Smooth muscle cell (in vitro differentiated cells): ENCODE data around the gene SUGCT. TPM values are rescaled to one million over a fixed set of nuclear protein-coding genes. Genes with fewer than 3 reads are reported as not detected.

Source experiments
- DNase-seq: peaks from one replicate; lab custom pipeline; 2025; ENCODE audit not compliant: unreplicated experiment; lab: John Stamatoyannopoulos, UW
- H2AFZ ChIP-seq: fragments of 200-600 bp; sonication (generic); 2 replicates; pipeline ENCODE4 v1.6.0; 2016; ENCODE audit warnings: antibody characterized with exemption, low read depth, mild to moderate bottlenecking
- H3F3A ChIP-seq: fragments of 200-600 bp; sonication (generic); 2 replicates; pipeline ENCODE4 v1.6.0; 2017; ENCODE audit warnings: antibody characterized with exemption, low read depth
- H3K27ac ChIP-seq: fragments of 200-600 bp; sonication (generic); 2 replicates; pipeline ENCODE4 v1.5.1; 2016; ENCODE audit warnings: low read depth, mild to moderate bottlenecking
- H3K27me3 ChIP-seq: fragments of 200-600 bp; sonication (generic); 2 replicates; pipeline ENCODE4 v1.6.1; 2016; ENCODE audit warnings: low read depth, mild to moderate bottlenecking
- H3K36me3 ChIP-seq: fragments of 200-600 bp; sonication (generic); 2 replicates; pipeline ENCODE4 v1.5.1; 2016; ENCODE audit warnings: low read depth
- H3K4me1 ChIP-seq: fragments of 200-600 bp; sonication (generic); 2 replicates; pipeline ENCODE4 v1.5.1; 2016; ENCODE audit warnings: low read depth
- H3K4me2 ChIP-seq: fragments of 200-600 bp; sonication (generic); 2 replicates; pipeline ENCODE4 v1.6.0; 2016; ENCODE audit warnings: mild to moderate bottlenecking
- H3K4me3 ChIP-seq: fragments of 200-600 bp; sonication (generic); 2 replicates; pipeline ENCODE4 v1.5.1; 2016; ENCODE audit warnings: mild to moderate bottlenecking
- H3K79me2 ChIP-seq: fragments of 200-600 bp; sonication (generic); 2 replicates; pipeline ENCODE4 v1.6.0; 2016; ENCODE audit warnings: low read depth, mild to moderate bottlenecking
- H3K9ac ChIP-seq: fragments of 200-600 bp; sonication (generic); 2 replicates; pipeline ENCODE4 v1.6.0; 2016; ENCODE audit warnings: low read depth
- H3K9me3 ChIP-seq: fragments of 200-600 bp; sonication (generic); replicated peaks from 2 replicates; pipeline ENCODE4 v1.5.1; 2016; ENCODE audit warnings: low read depth
- H4K20me1 ChIP-seq: fragments of 200-600 bp; sonication (generic); 2 replicates; pipeline ENCODE4 v1.6.0; 2016; ENCODE audit warnings: low read depth
- CTCF ChIP-seq: fragments of 200-600 bp; sonication (generic); IDR thresholded peaks from 2 replicates; pipeline ENCODE4 v1.5.1; 2017; ENCODE audit warnings: borderline replicate concordance, mild to moderate bottlenecking, antibody characterized with exemption; ENCODE audit not compliant: insufficient read depth, poor library complexity, severe bottlenecking
- WGBS: methylation state at CpG from one replicate; pipeline ENCODE4 v1.1.7; 2016; ENCODE audit warnings: low lambda C conversion rate; 5-methylcytosine and 5-hydroxymethylcytosine counted together
- polyA plus RNA-seq: library from polyadenylated mRNA; unstranded; fragments of >200 nt; fragmentation: Nextera tagmentation; extraction: Ambion mirVana; gene quantifications from 2 replicates; pipeline ENCODE4 v1.2.1, GENCODE V29; 2016
- total RNA-seq: library from RNA; depleted of rRNA; stranded (reverse); fragments of >200 nt; gene quantifications from 2 replicates; pipeline ENCODE4 v1.2.3, GENCODE V29; 2014

Gene SUGCT
- total and polyA plus RNA-seq, 2 experiments from 2014 or later: 16.9 to 65.8 TPM

- Histone ChIP-seq H3K27me3 (no peaks in the 10 kb centered on the region), H3K27ac (no peak overlapping the region), H3K79me2 (no peaks in the 10 kb centered on the region), H4K20me1 (no peaks in the 10 kb centered on the region), H2AFZ (no peak overlapping the region), H3K9me3 (no peaks in the 10 kb centered on the region), H3K36me3 (no peaks in the 10 kb centered on the region), H3F3A (peaks cover 4% of the 10 kb centered on the region), H3K4me3 (no peak overlapping the region), H3K9ac (no peak overlapping the region), H3K4me1 (no peaks in the 10 kb centered on the region), H3K4me2 (no peak overlapping the region)
- DNase-seq: no peak
- TF ChIP-seq CTCF: no peak
- 95% methylated on average over 1 of the region's 1 CpG for WGBS
Observed at GRCh38 chr7:40401406-40401805, 266.6 kb downstream of the SUGCT start.

- Histone ChIP-seq H3K27me3 (no peaks in the 10 kb centered on the region), H3K36me3 (no peaks in the 10 kb centered on the region), H3K4me1 (no peaks in the 10 kb centered on the region), H3K4me3 (no peak overlapping the region), H3K9me3 (no peaks in the 10 kb centered on the region), H3K9ac (no peak overlapping the region), H3F3A (no peaks in the 10 kb centered on the region), H4K20me1 (no peaks in the 10 kb centered on the region), H3K27ac (no peak overlapping the region), H3K79me2 (no peaks in the 10 kb centered on the region), H2AFZ (no peak overlapping the region), H3K4me2 (no peak overlapping the region)
- DNase-seq: no peak
- TF ChIP-seq CTCF: no peak
- 72% methylated on average over 5 of the region's 5 CpGs for WGBS
Observed at GRCh38 chr7:40402661-40403060, 267.9 kb downstream of the SUGCT start.

- H3K9ac ChIP-seq: no peak overlapping the region
- no peaks in the 10 kb centered on the region for H3K27me3 ChIP-seq
- no peak for TF ChIP-seq CTCF
- H3K36me3 ChIP-seq: no peaks in the 10 kb centered on the region
- no peaks in the 10 kb centered on the region for H3K4me1 ChIP-seq
- H4K20me1 ChIP-seq: no peaks in the 10 kb centered on the region
- H3F3A ChIP-seq: no peaks in the 10 kb centered on the region
- no peak overlapping the region for H3K27ac ChIP-seq
- H3K4me2 ChIP-seq: no peak overlapping the region
- no peak for DNase-seq
- 85% methylated on average over 3 of the region's 3 CpGs for whole genome bisulfite sequencing
- no peaks in the 10 kb centered on the region for H3K9me3 ChIP-seq
- no peak overlapping the region for H2AFZ ChIP-seq
- H3K79me2 ChIP-seq: no peaks in the 10 kb centered on the region
- no peak overlapping the region for H3K4me3 ChIP-seq
Observed at GRCh38 chr7:40403703-40404476, 269.1 kb downstream of the SUGCT start.

GRCh38 chr7:40405991-40406390, 271.2 kb downstream of the SUGCT start:
- TF ChIP-seq CTCF: no peak

More at GRCh38 chr7:40405991-40406390, 271.2 kb downstream of the SUGCT start:
- Histone ChIP-seq H3K79me2 (no peaks in the 10 kb centered on the region), H3K9ac (no peak overlapping the region), H3K36me3 (no peaks in the 10 kb centered on the region), H3K9me3 (no peaks in the 10 kb centered on the region), H3K27me3 (no peaks in the 10 kb centered on the region), H3K4me1 (no peaks in the 10 kb centered on the region), H3F3A (no peaks in the 10 kb centered on the region), H3K27ac (no peak overlapping the region), H4K20me1 (no peaks in the 10 kb centered on the region), H3K4me3 (no peak overlapping the region), H2AFZ (no peak overlapping the region), H3K4me2 (no peak overlapping the region)
- no peak for DNase-seq
- WGBS: 84% methylated on average over 2 of the region's 2 CpGs
